GM18502 (cell line): ENCODE data around the gene ETS2.
A peak's percentile ranks its signal among the peaks of the same experiment; 100 is the strongest.

Experiments used
- ATAC-seq: cut with Tn5 transposase; IDR thresholded peaks from one replicate; pipeline ENCODE4 v1.9.1; 2021; ENCODE audit warnings: mild to moderate bottlenecking; ENCODE audit not compliant: unreplicated experiment, poor library complexity

ETS2 gene

DNA sequence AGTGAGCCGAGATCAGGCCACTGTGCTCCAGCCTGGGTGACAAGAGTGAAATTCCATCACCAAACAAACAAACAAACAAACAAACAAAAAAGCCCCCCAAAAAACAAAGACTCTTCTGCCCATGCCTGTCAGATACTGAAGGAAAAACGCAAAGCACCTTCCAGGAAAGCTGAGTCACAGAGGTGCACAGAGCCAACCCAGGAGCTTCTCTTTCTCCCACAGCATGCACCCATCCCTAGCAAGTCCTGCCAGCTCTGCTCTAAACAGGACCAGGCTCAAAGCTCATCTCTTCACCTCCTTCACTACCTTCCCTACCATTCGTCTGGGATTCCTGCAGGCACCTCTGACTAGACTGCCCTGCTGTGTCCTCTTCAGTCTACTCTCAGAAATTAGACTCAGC is 46.5 kb downstream of the ETS2 start:
- no peak for ATAC-seq

DNA sequence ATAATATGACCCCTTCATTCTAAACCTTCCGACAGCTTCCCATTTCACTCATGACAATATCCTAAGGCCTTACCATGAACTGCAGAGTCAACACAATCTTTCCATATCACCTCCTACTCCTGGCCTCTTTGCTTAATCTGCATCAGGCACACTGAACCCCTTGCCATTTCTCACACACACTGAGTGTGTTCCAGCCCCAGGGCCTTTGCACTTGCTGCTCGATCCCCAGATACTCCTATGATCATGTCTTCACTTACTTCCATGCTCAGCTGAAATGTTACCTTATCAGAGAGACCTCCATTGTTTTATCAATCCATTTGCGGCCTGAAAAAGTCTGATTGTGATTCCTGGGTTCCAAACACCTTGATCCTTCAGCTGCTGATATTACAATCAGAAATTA is 47.0 kb downstream of the ETS2 start:
- ATAC-seq: no peak

DNA sequence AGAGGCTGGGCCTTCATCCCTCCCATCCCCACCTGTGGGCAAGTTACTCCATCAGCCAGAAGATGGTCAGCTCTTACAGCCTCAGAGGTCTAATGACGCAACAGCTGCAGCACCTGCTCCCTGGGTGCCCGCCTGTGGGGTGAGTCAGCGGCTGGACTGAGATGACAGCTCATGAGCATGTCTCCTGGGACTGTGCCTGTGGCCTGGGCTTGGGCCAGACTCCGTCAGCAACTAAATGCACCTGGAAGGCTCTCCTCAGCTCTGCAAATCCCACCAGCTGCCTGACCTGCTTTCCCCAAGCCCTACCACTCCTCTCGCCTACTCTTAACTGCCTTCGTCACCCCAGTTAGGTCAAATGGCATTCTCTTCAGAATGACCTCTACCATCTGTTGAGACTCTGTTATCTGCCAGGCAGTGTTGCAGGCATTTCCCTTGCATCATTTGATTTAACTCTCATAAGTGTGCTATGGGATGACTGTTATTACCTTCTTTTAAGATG is 47.7 kb downstream of the ETS2 start:
- ATAC-seq: no peak

DNA sequence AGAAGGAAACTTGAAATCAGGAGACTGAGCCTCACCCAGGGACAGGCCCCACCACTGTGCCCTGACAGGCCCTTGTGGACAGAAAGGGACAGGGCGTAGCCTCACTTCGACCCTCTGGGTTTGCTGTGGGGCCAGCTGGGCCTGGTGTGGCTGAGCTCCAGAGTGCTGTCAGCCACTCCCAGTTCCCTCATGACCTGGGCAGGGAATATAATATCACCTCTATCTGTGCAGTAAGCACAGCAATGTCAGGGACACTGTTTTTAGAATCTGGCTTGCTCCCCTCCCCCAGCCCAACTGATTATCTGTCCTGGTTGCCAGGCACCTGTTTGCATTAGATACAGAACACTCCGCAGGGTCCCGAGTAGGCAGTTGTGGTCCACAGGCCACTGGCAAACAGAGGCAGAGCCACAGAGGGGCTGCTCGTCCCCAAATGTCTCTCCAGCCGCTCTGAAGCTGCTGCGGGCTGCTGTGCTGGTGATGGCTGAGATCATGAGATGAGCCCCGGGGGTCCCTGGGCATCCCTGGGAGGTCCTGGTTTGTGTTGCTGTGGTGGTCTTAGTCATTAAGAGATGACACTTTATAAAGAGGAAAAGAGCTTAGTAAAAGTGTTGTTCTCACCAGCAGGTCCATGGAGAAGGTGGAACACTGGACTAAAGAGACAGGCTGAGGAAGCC is 51.6 kb downstream of the ETS2 start:
- ATAC-seq: no peak

GRCh38 chr21:38858026-38858811 is 52.5 kb downstream of the ETS2 start:
- ATAC-seq: no peak

DNA sequence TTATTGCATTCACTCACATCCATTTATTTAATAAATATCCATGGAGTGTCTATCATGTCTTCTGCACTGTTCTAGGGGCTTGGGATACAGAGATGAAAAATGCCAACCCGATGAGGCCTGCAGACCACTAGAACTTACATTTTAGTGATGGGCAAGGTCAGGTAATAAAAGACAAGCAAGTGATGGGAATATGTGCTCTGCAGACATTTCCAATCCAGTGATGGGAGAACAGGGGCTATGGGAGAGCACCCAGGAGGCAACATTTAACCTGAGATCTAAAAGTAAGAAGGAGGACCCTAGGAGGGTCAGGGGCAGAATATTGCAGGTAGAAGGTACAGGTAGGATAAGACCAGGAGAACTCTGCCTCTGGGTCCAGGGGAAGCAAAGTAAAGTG is 53.1 kb downstream of the ETS2 start:
- no peak for ATAC-seq

- no peak for ATAC-seq
These were observed 54.1 kb downstream of the ETS2 start for GRCh38 chr21:38859852-38860251.

GRCh38 chr21:38861056-38861455 is 55.3 kb downstream of the ETS2 start:
- no peak for ATAC-seq

DNA sequence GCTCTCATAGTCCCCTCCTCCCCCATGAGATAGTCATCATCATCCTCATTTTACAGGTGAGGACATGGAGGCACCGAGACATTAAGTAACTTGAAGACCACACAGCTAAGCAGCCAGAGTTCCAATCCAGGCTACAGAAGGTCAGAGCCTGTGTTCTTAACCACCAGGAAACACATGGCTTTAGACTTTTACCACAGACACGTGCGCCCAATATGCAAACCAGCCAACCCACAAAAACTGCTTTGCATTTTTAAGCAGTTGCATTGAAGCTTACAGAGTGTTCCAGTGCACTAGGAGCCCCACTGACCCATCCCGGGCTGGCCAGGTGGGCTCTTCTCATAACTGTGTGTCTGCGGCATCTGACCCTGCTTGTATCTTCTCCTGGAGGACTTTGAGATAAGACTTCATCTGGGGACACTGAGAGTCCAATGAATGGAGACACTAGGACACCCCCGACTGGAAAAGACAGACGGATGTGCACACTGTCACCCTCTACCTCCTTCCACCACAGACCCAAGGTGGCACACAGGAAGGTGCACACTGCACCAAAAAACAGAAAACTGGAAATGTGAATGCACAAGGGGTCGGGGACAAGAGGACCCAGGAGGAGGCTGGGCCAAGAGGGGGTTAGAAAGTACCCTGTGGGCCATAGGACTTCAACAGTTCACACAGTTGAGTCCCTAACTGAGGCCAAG is 56.4 kb downstream of the ETS2 start:
- peak; percentile 91 for ATAC-seq

GRCh38 chr21:38863291-38863690 is 57.6 kb downstream of the ETS2 start:
- ATAC-seq: no peak

DNA sequence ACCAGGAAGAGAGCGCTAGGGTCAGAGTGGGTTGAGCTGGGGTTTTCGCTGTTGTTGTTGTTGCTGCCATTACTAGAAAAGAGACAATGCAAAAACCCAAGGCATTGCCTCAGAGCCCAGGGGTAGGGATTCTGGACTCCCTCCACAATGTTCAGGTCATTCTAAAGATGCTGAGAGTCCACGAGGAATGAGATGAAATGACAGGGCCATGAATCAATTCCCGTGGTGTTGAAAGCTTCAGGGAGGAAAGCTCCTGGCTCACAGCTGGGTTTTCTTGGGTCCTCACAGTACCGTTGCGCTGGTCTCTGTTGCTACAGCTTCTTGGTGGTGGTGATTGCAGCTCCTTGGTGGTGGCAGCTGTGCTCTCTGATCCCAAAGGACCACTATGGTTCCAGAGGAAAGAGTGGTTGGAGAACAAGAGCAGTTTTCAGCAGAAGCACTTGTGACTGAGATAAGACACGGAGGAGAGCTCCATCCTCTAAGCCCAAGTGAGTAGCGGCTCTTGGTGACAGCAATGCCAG is 58.2 kb downstream of the ETS2 start:
- ATAC-seq: no peak

- no peak for ATAC-seq
These were observed 59.2 kb downstream of the ETS2 start for GRCh38 chr21:38864964-38865363.

- ATAC-seq: no peak
These were observed 63.5 kb downstream of the ETS2 start for GRCh38 chr21:38869196-38869595.

DNA sequence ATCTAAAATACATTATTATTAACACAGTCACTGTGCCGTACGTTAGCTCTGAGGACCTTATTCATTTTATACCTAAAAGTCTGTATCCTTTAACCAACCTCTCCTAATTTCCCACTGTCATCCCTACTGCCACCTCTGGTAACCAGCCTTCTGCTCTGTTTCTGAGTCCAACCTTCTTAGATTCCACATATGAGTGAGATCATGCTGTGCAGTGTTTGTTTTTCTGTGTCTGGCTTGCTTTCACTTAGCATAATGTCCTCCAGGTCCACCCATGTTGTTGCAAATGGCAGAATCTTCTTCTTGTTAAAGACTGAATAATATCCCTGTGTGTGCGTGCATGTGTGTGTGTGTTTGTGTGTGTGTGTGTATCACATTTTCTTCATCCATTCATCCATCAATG is 64.2 kb downstream of the ETS2 start:
- no peak for ATAC-seq
